ENCODE results near the gene MARK1. TPM values are rescaled to one million over a fixed set of nuclear protein-coding genes. Genes with fewer than 3 reads are reported as not detected.
"Not testable (repeated sequence)": the region's sequence is repeated elsewhere in the genome, so short reads cannot be mapped to it uniquely, and the experiment has no call there.

The MARK1 gene
- polyA plus RNA-seq, 3 donors, result not detected

DNA sequence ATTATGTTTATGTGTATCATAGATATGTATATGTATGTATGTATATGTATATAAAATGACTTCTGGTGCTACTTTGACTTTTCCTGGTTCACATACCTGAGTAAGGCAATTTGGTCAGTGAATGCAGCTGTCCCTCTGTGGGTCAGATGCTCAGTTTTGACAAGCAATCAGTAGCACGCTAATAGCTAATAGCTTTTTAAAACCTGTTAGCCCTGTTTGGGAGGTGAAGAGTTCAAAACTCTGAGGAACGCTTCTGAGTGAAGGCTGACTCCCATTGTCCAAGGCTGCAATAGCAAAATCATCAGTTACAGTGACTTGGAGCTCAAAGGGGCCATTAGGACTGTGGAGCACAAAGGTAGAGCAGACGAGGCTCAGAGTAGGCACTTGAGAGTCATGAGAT, 67.2 kb downstream of the MARK1 start:
- Histone ChIP-seq H3K36me3 (replicated peaks in 1 of 2; ENCODE audit: control insufficient read depth in 1 of 2, insufficient read depth in 2 of 2, low read length in 2 of 2) (no peaks in the 10 kb centered on the region), H3K9ac (ENCODE audit: insufficient read depth, low read length, poor library complexity, severe bottlenecking) (no peak overlapping the region), H3K4me2 (replicated peaks; ENCODE audit: extremely low read depth, low read length, poor library complexity, severe bottlenecking) (no peak overlapping the region), H3K27me3 (ENCODE audit: control insufficient read depth in 2 of 2, insufficient read depth in 2 of 2, low read length in 2 of 2) (no peaks in the 10 kb centered on the region), H3K9me3 (replicated peaks in 1 of 2; ENCODE audit: control insufficient read depth in 1 of 2, insufficient read depth in 1 of 2, low read length in 2 of 2) (no peaks in the 10 kb centered on the region), H3K4me1 (ENCODE audit: control insufficient read depth in 1 of 2, insufficient read depth in 2 of 2, low read length in 2 of 2) (no peaks in the 10 kb centered on the region), H4K20me1 (ENCODE audit: insufficient read depth, low read length) (no peaks in the 10 kb centered on the region), H2AFZ (ENCODE audit: insufficient read depth, low read depth, low read length, poor library complexity, severe bottlenecking) (no peak overlapping the region), H3K79me2 (ENCODE audit: insufficient read depth, low read length) (no peaks in the 10 kb centered on the region), H3K27ac (ENCODE audit: low read depth in 1 of 2, low read length in 2 of 2) (no peak overlapping the region), H3K4me3 (replicated peaks in 1 of 3; ENCODE audit: low read depth in 2 of 3, low read length in 3 of 3) (no peak overlapping the region)
- H3K36me3 Mint-ChIP-seq, result no peaks in the 10 kb centered on the region
- intact Hi-C loops (cut with micrococcal nuclease), result no loop called here
- H3K27me3 Mint-ChIP-seq (ENCODE audit: low read depth in 3 of 3), result peaks cover 0 to 7% (median 3%) of the 10 kb centered on the region in 3 donors
- no peak for DNase-seq
- no peaks in the 10 kb centered on the region for H3K4me1 Mint-ChIP-seq
- TF ChIP-seq, protein P1, sequence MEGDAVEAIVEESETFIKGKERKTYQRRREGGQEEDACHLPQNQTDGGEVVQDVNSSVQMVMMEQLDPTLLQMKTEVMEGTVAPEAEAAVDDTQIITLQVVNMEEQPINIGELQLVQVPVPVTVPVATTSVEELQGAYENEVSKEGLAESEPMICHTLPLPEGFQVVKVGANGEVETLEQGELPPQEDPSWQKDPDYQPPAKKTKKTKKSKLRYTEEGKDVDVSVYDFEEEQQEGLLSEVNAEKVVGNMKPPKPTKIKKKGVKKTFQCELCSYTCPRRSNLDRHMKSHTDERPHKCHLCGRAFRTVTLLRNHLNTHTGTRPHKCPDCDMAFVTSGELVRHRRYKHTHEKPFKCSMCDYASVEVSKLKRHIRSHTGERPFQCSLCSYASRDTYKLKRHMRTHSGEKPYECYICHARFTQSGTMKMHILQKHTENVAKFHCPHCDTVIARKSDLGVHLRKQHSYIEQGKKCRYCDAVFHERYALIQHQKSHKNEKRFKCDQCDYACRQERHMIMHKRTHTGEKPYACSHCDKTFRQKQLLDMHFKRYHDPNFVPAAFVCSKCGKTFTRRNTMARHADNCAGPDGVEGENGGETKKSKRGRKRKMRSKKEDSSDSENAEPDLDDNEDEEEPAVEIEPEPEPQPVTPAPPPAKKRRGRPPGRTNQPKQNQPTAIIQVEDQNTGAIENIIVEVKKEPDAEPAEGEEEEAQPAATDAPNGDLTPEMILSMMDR (IDR thresholded peaks at IDR 0.05), result no peak
- H3K4me3 Mint-ChIP-seq, result no peak overlapping the region
- WGBS (ENCODE audit: insufficient coverage), result 81% methylated on average over 3 of the region's 3 CpGs
- no peaks in the 10 kb centered on the region for H3K9me3 Mint-ChIP-seq
- no peak overlapping the region for H3K27ac Mint-ChIP-seq

DNA sequence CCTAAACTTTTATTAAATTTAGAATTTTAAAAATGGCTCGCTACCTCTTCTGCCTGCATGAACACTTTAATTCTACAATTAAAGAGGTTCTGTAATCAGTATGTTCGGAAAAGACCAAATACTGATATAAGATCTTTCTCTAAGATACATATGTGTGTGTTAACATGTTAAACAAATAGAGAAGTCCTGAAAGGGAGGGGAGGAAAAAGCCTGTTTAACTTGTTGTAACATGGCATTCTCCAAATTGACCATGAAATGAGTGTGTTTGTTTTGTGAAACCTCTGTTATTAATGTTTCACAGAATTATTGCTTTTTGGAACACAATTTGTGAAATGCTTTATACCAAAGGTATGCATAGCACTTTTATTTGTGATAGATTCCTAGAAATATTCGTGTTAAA, 77.0 kb downstream of the MARK1 start:
- TF ChIP-seq, protein P1 (IDR thresholded peaks at IDR 0.05), result no peak
- Histone ChIP-seq H4K20me1 (ENCODE audit: insufficient read depth, low read length) (no peaks in the 10 kb centered on the region), H3K4me1 (ENCODE audit: control insufficient read depth in 1 of 2, insufficient read depth in 2 of 2, low read length in 2 of 2) (no peaks in the 10 kb centered on the region), H3K4me2 (replicated peaks; ENCODE audit: extremely low read depth, low read length, poor library complexity, severe bottlenecking) (no peak overlapping the region), H3K79me2 (ENCODE audit: insufficient read depth, low read length) (no peaks in the 10 kb centered on the region), H3K4me3 (replicated peaks in 1 of 3; ENCODE audit: low read depth in 2 of 3, low read length in 3 of 3) (no peak overlapping the region), H3K9me3 (replicated peaks in 1 of 2; ENCODE audit: control insufficient read depth in 1 of 2, insufficient read depth in 1 of 2, low read length in 2 of 2) (no peaks in the 10 kb centered on the region), H3K27ac (ENCODE audit: low read depth in 1 of 2, low read length in 2 of 2) (no peak overlapping the region), H3K36me3 (replicated peaks in 1 of 2; ENCODE audit: control insufficient read depth in 1 of 2, insufficient read depth in 2 of 2, low read length in 2 of 2) (no peaks in the 10 kb centered on the region), H3K27me3 (ENCODE audit: control insufficient read depth in 2 of 2, insufficient read depth in 2 of 2, low read length in 2 of 2) (no peaks in the 10 kb centered on the region), H3K9ac (ENCODE audit: insufficient read depth, low read length, poor library complexity, severe bottlenecking) (no peak overlapping the region), H2AFZ (ENCODE audit: insufficient read depth, low read depth, low read length, poor library complexity, severe bottlenecking) (no peak overlapping the region)
- H3K27me3 Mint-ChIP-seq (ENCODE audit: low read depth in 3 of 3), result peaks cover 0 to 4% (median 0%) of the 10 kb centered on the region in 3 donors
- H3K27ac Mint-ChIP-seq, result no peak overlapping the region
- intact Hi-C loops (cut with micrococcal nuclease), result no loop called here
- no peaks in the 10 kb centered on the region for H3K36me3 Mint-ChIP-seq
- WGBS (ENCODE audit: insufficient coverage), result no CpG with 5 or more reads among the region's 3 CpGs
- H3K4me1 Mint-ChIP-seq, result no peaks in the 10 kb centered on the region
- DNase-seq, result no peak
- H3K9me3 Mint-ChIP-seq, result peaks cover 0 to 5% (median 2%) of the 10 kb centered on the region in 7 donors
- no peak overlapping the region for H3K4me3 Mint-ChIP-seq

DNA sequence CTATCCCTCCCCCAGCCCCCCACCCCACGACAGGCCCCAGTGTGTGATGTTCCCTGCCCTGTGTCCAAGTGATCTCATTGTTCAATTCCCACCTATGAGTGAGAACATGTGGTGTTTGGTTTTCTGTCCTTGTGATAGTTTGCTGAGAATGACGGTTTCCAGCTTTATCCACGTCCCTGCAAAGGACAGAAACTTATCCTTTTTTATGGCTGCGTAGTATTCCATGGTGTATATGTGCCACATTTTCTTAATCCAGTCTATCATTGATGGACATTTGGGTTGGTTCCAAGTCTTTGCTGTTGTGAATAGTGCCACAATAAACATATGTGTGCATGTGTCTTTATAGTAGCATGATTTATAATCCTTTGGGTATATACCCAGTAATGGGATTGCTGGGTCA, 77.7 kb downstream of the MARK1 start:
- H3K9me3 ChIP-seq (replicated peaks in 1 of 2; ENCODE audit: control insufficient read depth in 1 of 2, insufficient read depth in 1 of 2, low read length in 2 of 2); H4K20me1 ChIP-seq (ENCODE audit: insufficient read depth, low read length); H3K27ac ChIP-seq (ENCODE audit: low read depth in 1 of 2, low read length in 2 of 2); H3K9me3 Mint-ChIP-seq; H3K4me1 Mint-ChIP-seq; H3K36me3 Mint-ChIP-seq; H3K4me2 ChIP-seq (replicated peaks; ENCODE audit: extremely low read depth, low read length, poor library complexity, severe bottlenecking); H3K27ac Mint-ChIP-seq; H3K4me3 ChIP-seq (replicated peaks in 1 of 3; ENCODE audit: low read depth in 2 of 3, low read length in 3 of 3); H3K27me3 ChIP-seq (ENCODE audit: control insufficient read depth in 2 of 2, insufficient read depth in 2 of 2, low read length in 2 of 2); DNase-seq; H3K27me3 Mint-ChIP-seq (ENCODE audit: low read depth in 3 of 3); H3K4me1 ChIP-seq (ENCODE audit: control insufficient read depth in 1 of 2, insufficient read depth in 2 of 2, low read length in 2 of 2); H3K4me3 Mint-ChIP-seq; H3K79me2 ChIP-seq (ENCODE audit: insufficient read depth, low read length); H3K9ac ChIP-seq (ENCODE audit: insufficient read depth, low read length, poor library complexity, severe bottlenecking); H3K36me3 ChIP-seq (replicated peaks in 1 of 2; ENCODE audit: control insufficient read depth in 1 of 2, insufficient read depth in 2 of 2, low read length in 2 of 2); H2AFZ ChIP-seq (ENCODE audit: insufficient read depth, low read depth, low read length, poor library complexity, severe bottlenecking); intact Hi-C loops (cut with micrococcal nuclease): not testable (repeated sequence)
- WGBS (ENCODE audit: insufficient coverage), result no CpG with 5 or more reads among the region's 4 CpGs

DNA sequence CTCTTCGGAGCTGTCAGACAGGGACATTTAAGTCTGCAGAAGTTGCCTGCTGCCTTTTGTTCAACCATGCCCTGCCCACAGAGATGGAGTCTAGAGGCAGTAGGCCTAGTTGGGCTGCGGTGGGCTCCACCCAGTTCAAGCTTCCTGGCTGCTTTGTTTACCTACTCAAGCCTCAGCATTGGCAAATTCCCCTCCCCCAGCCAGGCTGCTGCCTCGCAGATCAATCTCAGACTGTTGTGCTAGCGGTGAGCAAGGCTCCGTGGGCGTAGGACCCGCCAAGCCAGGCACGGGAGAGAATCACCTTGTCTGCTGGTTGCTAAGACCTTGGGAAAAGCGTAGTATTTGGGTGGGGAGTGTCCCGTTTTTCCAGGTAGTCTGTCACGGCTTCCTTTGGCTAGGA, 83.2 kb downstream of the MARK1 start:
- 100% methylated on average over 1 of the region's 11 CpGs for WGBS (ENCODE audit: insufficient coverage)
- not testable (repeated sequence) for H3K36me3 Mint-ChIP-seq, H3K9me3 Mint-ChIP-seq

More for the DNA sequence above, 83.2 kb downstream of the MARK1 start:
- intact Hi-C loops (cut with micrococcal nuclease); H3K9me3 ChIP-seq (replicated peaks in 1 of 2; ENCODE audit: control insufficient read depth in 1 of 2, insufficient read depth in 1 of 2, low read length in 2 of 2); H3K27me3 ChIP-seq (ENCODE audit: control insufficient read depth in 2 of 2, insufficient read depth in 2 of 2, low read length in 2 of 2); H3K79me2 ChIP-seq (ENCODE audit: insufficient read depth, low read length); H3K4me3 ChIP-seq (replicated peaks in 1 of 3; ENCODE audit: low read depth in 2 of 3, low read length in 3 of 3); H3K4me1 ChIP-seq (ENCODE audit: control insufficient read depth in 1 of 2, insufficient read depth in 2 of 2, low read length in 2 of 2); H3K4me2 ChIP-seq (replicated peaks; ENCODE audit: extremely low read depth, low read length, poor library complexity, severe bottlenecking); H3K27me3 Mint-ChIP-seq (ENCODE audit: low read depth in 3 of 3); DNase-seq; H3K27ac ChIP-seq (ENCODE audit: low read depth in 1 of 2, low read length in 2 of 2); H3K9ac ChIP-seq (ENCODE audit: insufficient read depth, low read length, poor library complexity, severe bottlenecking); H2AFZ ChIP-seq (ENCODE audit: insufficient read depth, low read depth, low read length, poor library complexity, severe bottlenecking); H3K27ac Mint-ChIP-seq; H3K4me1 Mint-ChIP-seq; H4K20me1 ChIP-seq (ENCODE audit: insufficient read depth, low read length); H3K36me3 ChIP-seq (replicated peaks in 1 of 2; ENCODE audit: control insufficient read depth in 1 of 2, insufficient read depth in 2 of 2, low read length in 2 of 2); H3K4me3 Mint-ChIP-seq: not testable (repeated sequence)
